ENCODE measurements around the gene CERS6.
"Not testable (repeated sequence)": the region's sequence is repeated elsewhere in the genome, so short reads cannot be mapped to it uniquely, and the experiment has no call there.

The CERS6 gene

GRCh38 chr2:168455645-168456520 is at the start of gene CERS6:
TSS of gene CERS6 (plus strand) at chr2:168456272. CDS start at chr2:168456449, 177 bp downstream.
- DNase-seq (ENCODE audit: low read depth, low spot score), result peak; percentile 98

GRCh38 chr2:168412301-168412700 is 43.8 kb upstream of the CERS6 start:
- DNase-seq (ENCODE audit: low read depth, low spot score), result not testable (repeated sequence)

- DNase-seq (ENCODE audit: low read depth, low spot score), result not testable (repeated sequence)
Measured at GRCh38 chr2:168413101-168413500, 43.0 kb upstream of the CERS6 start.

- DNase-seq (ENCODE audit: low read depth, low spot score), result no peak
Measured at GRCh38 chr2:168416555-168416954, 39.5 kb upstream of the CERS6 start.

GRCh38 chr2:168422584-168422983 is 33.5 kb upstream of the CERS6 start:
- no peak for DNase-seq (ENCODE audit: low read depth, low spot score)

- DNase-seq (ENCODE audit: low read depth, low spot score), result no peak
Measured at GRCh38 chr2:168424112-168424951, 31.7 kb upstream of the CERS6 start.

- DNase-seq (ENCODE audit: low read depth, low spot score), result no peak
Measured at GRCh38 chr2:168424971-168425370, 31.1 kb upstream of the CERS6 start.

GRCh38 chr2:168426861-168427260 is 29.2 kb upstream of the CERS6 start:
- DNase-seq (ENCODE audit: low read depth, low spot score), result no peak

GRCh38 chr2:168427451-168427850 is 28.6 kb upstream of the CERS6 start:
- DNase-seq (ENCODE audit: low read depth, low spot score), result peak; percentile 58

GRCh38 chr2:168428431-168428830 is 27.6 kb upstream of the CERS6 start:
- DNase-seq (ENCODE audit: low read depth, low spot score), result no peak

GRCh38 chr2:168429988-168430387 is 26.1 kb upstream of the CERS6 start:
- no peak for DNase-seq (ENCODE audit: low read depth, low spot score)

- DNase-seq (ENCODE audit: low read depth, low spot score), result no peak
Measured at GRCh38 chr2:168430431-168430830, 25.6 kb upstream of the CERS6 start.

- no peak for DNase-seq (ENCODE audit: low read depth, low spot score)
Measured at GRCh38 chr2:168431301-168432024, 24.6 kb upstream of the CERS6 start.

GRCh38 chr2:168432100-168432499 is 24.0 kb upstream of the CERS6 start:
- DNase-seq (ENCODE audit: low read depth, low spot score), result no peak

GRCh38 chr2:168432565-168433186 is 23.4 kb upstream of the CERS6 start:
- DNase-seq (ENCODE audit: low read depth, low spot score), result no peak

- no peak for DNase-seq (ENCODE audit: low read depth, low spot score)
Measured at GRCh38 chr2:168433527-168433926, 22.5 kb upstream of the CERS6 start.

GRCh38 chr2:168434146-168434545 is 21.9 kb upstream of the CERS6 start:
- no peak for DNase-seq (ENCODE audit: low read depth, low spot score)

- DNase-seq (ENCODE audit: low read depth, low spot score), result no peak
Measured at GRCh38 chr2:168436840-168437239, 19.2 kb upstream of the CERS6 start.

GRCh38 chr2:168438553-168438952 is 17.5 kb upstream of the CERS6 start:
- no peak for DNase-seq (ENCODE audit: low read depth, low spot score)

- peak; percentile 34 for DNase-seq (ENCODE audit: low read depth, low spot score)
Measured at GRCh38 chr2:168439536-168439935, 16.5 kb upstream of the CERS6 start.

GRCh38 chr2:168441214-168441872 is 14.7 kb upstream of the CERS6 start:
- DNase-seq (ENCODE audit: low read depth, low spot score), result no peak
